K562 (cell line): ENCODE measurements around the gene TNRC6B. TPM values are rescaled to one million over a fixed set of nuclear protein-coding genes. Genes with fewer than 3 reads are reported as not detected.
A peak's percentile ranks its signal among the peaks of the same experiment; 100 is the strongest.

ENCODE experiments used
- CHAMP1 ChIP-seq: fragments of 450-650 bp; IDR thresholded peaks from 2 replicates; pipeline ENCODE4 v1.6.1; 2016; ENCODE audit warnings: mild to moderate bottlenecking
- ELF4 ChIP-seq: fragments of 450-650 bp; formaldehyde crosslinking; IDR thresholded peaks from 2 replicates; pipeline ENCODE4 v1.4.0; 2022; ENCODE audit warnings: missing genetic modification characterization
- ESRRA ChIP-seq: fragments of 450-650 bp; IDR thresholded peaks from 2 replicates; pipeline ENCODE4 v1.6.1; 2014; ENCODE audit warnings: low read depth, mild to moderate bottlenecking, moderate library complexity, borderline replicate concordance
- GABPB1 ChIP-seq: sonication (generic); formaldehyde crosslinking; IDR thresholded peaks from 2 replicates; pipeline ENCODE4 v1.8.0; 2022; ENCODE audit warnings: mild to moderate bottlenecking, missing genetic modification reagents
- MAZ ChIP-seq, 2 experiments: fragments of 450-650 bp in 1 of 2; sonication (generic) in 1 of 2; formaldehyde crosslinking; IDR thresholded peaks in 1 of 2; conservative IDR thresholded peaks in 1 of 2; 2 replicates each; pipeline versions ENCODE4 v1.4.0 to v1.5.0; 2020; ENCODE audit warnings: mild to moderate bottlenecking in 1 of 2, missing genetic modification reagents in 1 of 2
- MECOM ChIP-seq: fragments of 250-450 bp; sonication (Bioruptor Pico); IDR thresholded peaks from 2 replicates; pipeline ENCODE4 v1.8.0; 2022; ENCODE audit warnings: inconsistent platforms
- MNT ChIP-seq, 2 experiments: fragments of 450-650 bp; conservative IDR thresholded peaks; 2 replicates each; pipeline ENCODE4 v1.6.1; 2017; ENCODE audit warnings: mild to moderate bottlenecking in 2 of 2, moderate library complexity in 2 of 2
- MTA1 ChIP-seq: fragments of 450-650 bp; IDR thresholded peaks from 2 replicates; pipeline ENCODE4 v1.6.1; 2017; ENCODE audit warnings: borderline replicate concordance
- PHF21A ChIP-seq: fragments of 450-650 bp; IDR thresholded peaks from 2 replicates; pipeline ENCODE4 v1.6.1; 2017; ENCODE audit warnings: low read depth, borderline replicate concordance
- RAD21 ChIP-seq, 2 experiments: fragments of 250-450 bp in 1 of 2; fragments of 450-650 bp in 1 of 2; sonication (Bioruptor Pico) in 1 of 2; formaldehyde crosslinking in 1 of 2; IDR thresholded peaks in 1 of 2; conservative IDR thresholded peaks in 1 of 2; 2 replicates each; pipeline versions ENCODE4 v1.4.0 to v1.8.0; 2020 to 2022; ENCODE audit warnings: mild to moderate bottlenecking in 2 of 2, moderate library complexity in 1 of 2
- RBM22 ChIP-seq: fragments of 200-400 bp; formaldehyde crosslinking; IDR thresholded peaks from 2 replicates; pipeline ENCODE4 v1.6.1; 2018; ENCODE audit warnings: low read length, low read depth; ENCODE audit not compliant: poor library complexity, severe bottlenecking
- RNF2 ChIP-seq: sonication (generic); IDR thresholded peaks from 2 replicates; pipeline ENCODE4 v1.6.1; 2016
- SMAD1 ChIP-seq: fragments of 150-350 bp; IDR thresholded peaks from 2 replicates; pipeline ENCODE4 v1.6.1; 2014; ENCODE audit warnings: low read length, low read depth; ENCODE audit not compliant: partially characterized antibody
- SOX6 ChIP-seq: fragments of 450-650 bp; IDR thresholded peaks from 2 replicates; pipeline ENCODE4 v1.6.1; 2014; ENCODE audit warnings: mild to moderate bottlenecking
- SP1 ChIP-seq: sonication (generic); formaldehyde crosslinking; IDR thresholded peaks from 2 replicates; pipeline ENCODE4 v1.8.1; 2022; ENCODE audit warnings: mild to moderate bottlenecking, missing genetic modification reagents
- TEAD1 ChIP-seq, 2 experiments: fragments of 450-650 bp in 1 of 2; sonication (generic) in 1 of 2; formaldehyde crosslinking; IDR thresholded peaks; 2 replicates each; pipeline versions ENCODE4 v1.4.0 to v1.8.0; 2020 to 2022; ENCODE audit warnings: mild to moderate bottlenecking in 2 of 2, missing genetic modification reagents in 1 of 2
- UBTF ChIP-seq, 2 experiments: IDR thresholded peaks; 2 replicates each; pipeline ENCODE4 v1.6.1; 2012; ENCODE audit warnings: improper control_type of control experiment in 2 of 2, low read depth in 2 of 2, low read length in 2 of 2, borderline replicate concordance in 1 of 2
- USF1 ChIP-seq: sonication (generic); formaldehyde crosslinking; IDR thresholded peaks from 2 replicates; pipeline ENCODE4 v1.9.0; 2022; ENCODE audit warnings: mild to moderate bottlenecking, missing genetic modification reagents
- ZNF197 ChIP-seq: fragments of 200-800 bp; sonication (Bioruptor generic); IDR thresholded peaks from 2 replicates; pipeline ENCODE4 v1.6.1; 2016; ENCODE audit warnings: low read depth, missing genetic modification characterization, missing compliant biosample characterization
- ZNF589 ChIP-seq: fragments of 200-800 bp; sonication (Bioruptor generic); IDR thresholded peaks from 2 replicates; pipeline ENCODE4 v1.6.1; 2016; ENCODE audit warnings: low read depth, missing genetic modification characterization, missing compliant biosample characterization
- ZNF766 ChIP-seq: fragments of 200-800 bp; sonication (Bioruptor generic); conservative IDR thresholded peaks from 2 replicates; pipeline ENCODE4 v1.6.1; 2016; ENCODE audit warnings: missing genetic modification characterization, missing compliant biosample characterization
- polyA plus RNA-seq, 8 experiments: library from polyadenylated mRNA; depleted of rRNA in 4 of 8; stranded (reverse) in 5 of 8; unstranded in 3 of 8; fragments of >200 nt; fragmentation: Nextera tagmentation in 2 of 8; fragmentation: Illumina TruSeq in 1 of 8; extraction: Ambion mirVana in 2 of 8; extraction: Trizol in 1 of 8; gene quantifications; 2 replicates each; pipeline versions ENCODE4 v1.2.1 to v1.2.3, GENCODE V29; 2011 to 2014; ENCODE audit warnings: inconsistent platforms in 1 of 8, missing spikeins in 1 of 8
- total RNA-seq, 7 experiments: library from RNA; depleted of rRNA in 6 of 7; stranded (reverse); fragments of >200 nt in 6 of 7; fragmentation: Illumina TruSeq in 2 of 7; extraction: Trizol in 2 of 7; gene quantifications; 2 replicates each; pipeline versions ENCODE4 v1.2.1 to v1.2.3, GENCODE V29; 2011 to 2021; ENCODE audit warnings: low replicate concordance in 1 of 7

The TNRC6B gene
- total and polyA plus RNA-seq, 9 of the 15 experiments (the other 6 are each of a cell fraction or from before 2014, with no cell fraction given) = 0.96 to 18.8 (median 10.8) TPM

GRCh38 chr22:40190501-40190900 lies 12.8 kb downstream of the TNRC6B start (continued):
- TF ChIP-seq UBTF (IDR thresholded peaks at IDR 0.05; ENCODE audit: borderline replicate concordance in 1 of 2, low read depth in 2 of 2, low read length in 2 of 2) = 0 out of 4 replicates have a peak, but pooled peaks of 1 of the 2 experiments have one; percentile 66
- peak; percentile 92 for TF ChIP-seq SOX6
- peak; percentile 84 for TF ChIP-seq MECOM (CRISPR knock-in tag)
- TF ChIP-seq ZNF197 (CRISPR knock-in tag) = 0 out of 2 replicates have a peak, but pooled peaks have one; percentile 48
- TF ChIP-seq RNF2 = peak; percentile 88
- peak; percentile 64; the same call in 1 of the 2 replicates for TF ChIP-seq CHAMP1
- peak; percentile 74 for TF ChIP-seq SMAD1
- no peak for TF ChIP-seq RBM22
- TF ChIP-seq RAD21 (CRISPR knock-in tag; conservative IDR thresholded peaks at IDR 0.05 in 1 of 2, IDR thresholded peaks at IDR 0.05 in 1 of 2) = peak in 1 of 2 experiments; percentile 23; a peak in 1 of 4 replicates
- TF ChIP-seq ZNF589 = 0 out of 2 replicates have a peak, but pooled peaks have one; percentile 33
- 0 out of 2 replicates have a peak, but pooled peaks have one; percentile 44 for TF ChIP-seq MTA1
- peak in 1 of 2 experiments; percentile 12; a peak in 1 of 4 replicates for TF ChIP-seq TEAD1 (CRISPR knock-in tag; IDR thresholded peaks at IDR 0.05)
- TF ChIP-seq USF1 = no peak
- peak; percentile 92 for TF ChIP-seq PHF21A
- 0 out of 2 replicates have a peak, but pooled peaks have one; percentile 13 for TF ChIP-seq ESRRA
- peak; percentile 45 to 70; a peak in 3 of 4 replicates for TF ChIP-seq MNT (conservative IDR thresholded peaks at IDR 0.05)
- peak; percentile 80 for TF ChIP-seq ZNF766 (CRISPR knock-in tag)
- peak; percentile 62; the same call in 1 of the 2 replicates for TF ChIP-seq ELF4 (CRISPR knock-in tag)
- TF ChIP-seq MAZ (CRISPR knock-in tag; conservative IDR thresholded peaks at IDR 0.05 in 1 of 2, IDR thresholded peaks at IDR 0.05 in 1 of 2) = peak; percentile 62 to 66; a peak in 3 of 4 replicates
- TF ChIP-seq GABPB1 (CRISPR knock-in tag) = peak; percentile 38; the same call in 1 of the 2 replicates
- peak; percentile 65 for TF ChIP-seq SP1 (CRISPR knock-in tag)
